ENCODE results near the gene NFE2. TPM values are rescaled to one million over a fixed set of nuclear protein-coding genes. Genes with fewer than 3 reads are reported as not detected.

Gene NFE2
- total RNA-seq, 1 experiment from 2014 or later, result 2.4 TPM

GRCh38 chr12:54338698-54339296 lies 38.0 kb upstream of the NFE2 start (continued):
- TF ChIP-seq, protein P1, sequence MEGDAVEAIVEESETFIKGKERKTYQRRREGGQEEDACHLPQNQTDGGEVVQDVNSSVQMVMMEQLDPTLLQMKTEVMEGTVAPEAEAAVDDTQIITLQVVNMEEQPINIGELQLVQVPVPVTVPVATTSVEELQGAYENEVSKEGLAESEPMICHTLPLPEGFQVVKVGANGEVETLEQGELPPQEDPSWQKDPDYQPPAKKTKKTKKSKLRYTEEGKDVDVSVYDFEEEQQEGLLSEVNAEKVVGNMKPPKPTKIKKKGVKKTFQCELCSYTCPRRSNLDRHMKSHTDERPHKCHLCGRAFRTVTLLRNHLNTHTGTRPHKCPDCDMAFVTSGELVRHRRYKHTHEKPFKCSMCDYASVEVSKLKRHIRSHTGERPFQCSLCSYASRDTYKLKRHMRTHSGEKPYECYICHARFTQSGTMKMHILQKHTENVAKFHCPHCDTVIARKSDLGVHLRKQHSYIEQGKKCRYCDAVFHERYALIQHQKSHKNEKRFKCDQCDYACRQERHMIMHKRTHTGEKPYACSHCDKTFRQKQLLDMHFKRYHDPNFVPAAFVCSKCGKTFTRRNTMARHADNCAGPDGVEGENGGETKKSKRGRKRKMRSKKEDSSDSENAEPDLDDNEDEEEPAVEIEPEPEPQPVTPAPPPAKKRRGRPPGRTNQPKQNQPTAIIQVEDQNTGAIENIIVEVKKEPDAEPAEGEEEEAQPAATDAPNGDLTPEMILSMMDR (IDR thresholded peaks at IDR 0.05), result no peak

- no peaks in the 10 kb centered on the region for H3K9me3 Mint-ChIP-seq
- DNase-seq (ENCODE audit: low spot score) (no peak), ATAC-seq (no peak)
- H3K4me3 Mint-ChIP-seq, result no peak overlapping the region
- H3K36me3 Mint-ChIP-seq, result peaks cover 27% of the 10 kb centered on the region
- no peaks in the 10 kb centered on the region for H3K27me3 Mint-ChIP-seq (ENCODE audit: low read depth)
- peaks cover 5% of the 10 kb centered on the region for H3K4me1 Mint-ChIP-seq
- no peak overlapping the region for H3K27ac Mint-ChIP-seq
- ChIA-PET POLR2A (interaction anchor here (1.0 to 1.3 kb wide), 3 partner anchors 14 to 58 kb away, joined by 4 read pairs; partner anchors contain the start of gene CBX5), CTCF (interaction anchor here (0.9 to 7.7 kb wide), 12 partner anchors 12 to 118 kb away, joined by 4 to 200 read pairs (median 14); partner anchors contain the start of gene COPZ1)
- TF ChIP-seq ZNF317 (CRISPR knock-in tag; IDR thresholded peaks at IDR 0.05; ENCODE audit: borderline replicate concordance, low read depth), result no peak
- TF ChIP-seq GTF2I (CRISPR knock-in tag; conservative IDR thresholded peaks at IDR 0.05), result no peak
- TF ChIP-seq MXD4 (CRISPR knock-in tag; IDR thresholded peaks at IDR 0.05; ENCODE audit: borderline replicate concordance), result no peak
- TF ChIP-seq ETV6 (CRISPR knock-in tag; IDR thresholded peaks at IDR 0.05), result no peak
- no peak for TF ChIP-seq ELF4 (CRISPR knock-in tag; IDR thresholded peaks at IDR 0.05; ENCODE audit: low read depth)
- TF ChIP-seq KAT7 (CRISPR knock-in tag; IDR thresholded peaks at IDR 0.05; ENCODE audit: borderline replicate concordance), result no peak
- no peak for TF ChIP-seq USF1 (CRISPR knock-in tag; IDR thresholded peaks at IDR 0.05)
- TF ChIP-seq TEAD4 (CRISPR knock-in tag; IDR thresholded peaks at IDR 0.05), result no peak
- TF ChIP-seq, protein P2, sequence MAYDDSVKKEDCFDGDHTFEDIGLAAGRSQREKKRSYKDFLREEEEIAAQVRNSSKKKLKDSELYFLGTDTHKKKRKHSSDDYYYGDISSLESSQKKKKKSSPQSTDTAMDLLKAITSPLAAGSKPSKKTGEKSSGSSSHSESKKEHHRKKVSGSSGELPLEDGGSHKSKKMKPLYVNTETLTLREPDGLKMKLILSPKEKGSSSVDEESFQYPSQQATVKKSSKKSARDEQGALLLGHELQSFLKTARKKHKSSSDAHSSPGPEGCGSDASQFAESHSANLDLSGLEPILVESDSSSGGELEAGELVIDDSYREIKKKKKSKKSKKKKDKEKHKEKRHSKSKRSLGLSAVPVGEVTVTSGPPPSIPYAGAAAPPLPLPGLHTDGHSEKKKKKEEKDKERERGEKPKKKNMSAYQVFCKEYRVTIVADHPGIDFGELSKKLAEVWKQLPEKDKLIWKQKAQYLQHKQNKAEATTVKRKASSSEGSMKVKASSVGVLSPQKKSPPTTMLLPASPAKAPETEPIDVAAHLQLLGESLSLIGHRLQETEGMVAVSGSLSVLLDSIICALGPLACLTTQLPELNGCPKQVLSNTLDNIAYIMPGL (CRISPR knock-in tag; IDR thresholded peaks at IDR 0.05), result no peak
- TF ChIP-seq ZNF281 (CRISPR knock-in tag; IDR thresholded peaks at IDR 0.05), result no peak
- TF ChIP-seq ZNF423 (CRISPR knock-in tag; IDR thresholded peaks at IDR 0.05), result no peak
Observed at GRCh38 chr12:54337854-54338650, 37.2 kb upstream of the NFE2 start.

GRCh38 chr12:54337280-54337842 lies 36.5 kb upstream of the NFE2 start:
- no peaks in the 10 kb centered on the region for H3K27me3 Mint-ChIP-seq (ENCODE audit: low read depth)
- CTCF ChIA-PET, result interaction anchor here (0.9 to 7.7 kb wide), 16 partner anchors 11 to 122 kb away, joined by 3 to 200 read pairs (median 14); partner anchors contain the start of genes COPZ1 and NFE2
- ATAC-seq (no peak), DNase-seq (ENCODE audit: low spot score) (no peak)
- TF ChIP-seq, protein P3, sequence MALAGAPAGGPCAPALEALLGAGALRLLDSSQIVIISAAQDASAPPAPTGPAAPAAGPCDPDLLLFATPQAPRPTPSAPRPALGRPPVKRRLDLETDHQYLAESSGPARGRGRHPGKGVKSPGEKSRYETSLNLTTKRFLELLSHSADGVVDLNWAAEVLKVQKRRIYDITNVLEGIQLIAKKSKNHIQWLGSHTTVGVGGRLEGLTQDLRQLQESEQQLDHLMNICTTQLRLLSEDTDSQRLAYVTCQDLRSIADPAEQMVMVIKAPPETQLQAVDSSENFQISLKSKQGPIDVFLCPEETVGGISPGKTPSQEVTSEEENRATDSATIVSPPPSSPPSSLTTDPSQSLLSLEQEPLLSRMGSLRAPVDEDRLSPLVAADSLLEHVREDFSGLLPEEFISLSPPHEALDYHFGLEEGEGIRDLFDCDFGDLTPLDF (CRISPR knock-in tag; IDR thresholded peaks at IDR 0.05), result no peak
- TF ChIP-seq NR2C2 (CRISPR knock-in tag; IDR thresholded peaks at IDR 0.05), result no peak
- TF ChIP-seq ETV6 (CRISPR knock-in tag; IDR thresholded peaks at IDR 0.05), result no peak
- TF ChIP-seq IRF2 (CRISPR knock-in tag; IDR thresholded peaks at IDR 0.05; ENCODE audit: borderline replicate concordance, low read depth), result no peak
- no peak for TF ChIP-seq EMX1 (CRISPR knock-in tag; IDR thresholded peaks at IDR 0.05)
- no peak for TF ChIP-seq MXD4 (CRISPR knock-in tag; IDR thresholded peaks at IDR 0.05; ENCODE audit: borderline replicate concordance)
- TF ChIP-seq, protein P2 (CRISPR knock-in tag; IDR thresholded peaks at IDR 0.05), result no peak
- no peaks in the 10 kb centered on the region for H3K9me3 Mint-ChIP-seq
- peaks cover 21% of the 10 kb centered on the region for H3K36me3 Mint-ChIP-seq
- no peak overlapping the region for H3K4me3 Mint-ChIP-seq
- H3K4me1 Mint-ChIP-seq, result peaks cover 5% of the 10 kb centered on the region
- H3K27ac Mint-ChIP-seq, result no peak overlapping the region
- POLR2A ChIA-PET, result interaction anchor here (1.0 to 1.3 kb wide), 4 partner anchors 12 to 58 kb away, joined by 4 to 7 read pairs (median 4); partner anchors contain the start of genes CBX5 and COPZ1
